IMR-90 (cell line): ENCODE results near the gene BOLA1. TPM values are rescaled to one million over a fixed set of nuclear protein-coding genes. Genes with fewer than 3 reads are reported as not detected.

Source experiments
- ATAC-seq: fragments of 200-7000 bp; cut with Tn5 transposase; 2 replicates; pipeline ENCODE4 v1.9.1; 2020; ENCODE audit warnings: low read depth, mild to moderate bottlenecking, moderate library complexity
- BruUV-seq: library from RNA; stranded (reverse); fragments of 400-500 nt; replicated peaks from 2 replicates; lab custom pipeline; 2021; lab: Mats Ljungman, UMichigan
- CTCF ChIA-PET: fragments of 300-600 bp; formaldehyde crosslinking; extraction: SDS; loops from one replicate; lab custom pipeline; 2021; ENCODE audit warnings: antibody characterized with exemption; lab: Yijun Ruan, JAX
- POLR2A ChIA-PET: fragments of 300-600 bp; sonication (Branson Sonifier 250); formaldehyde crosslinking; loops from one replicate; lab custom pipeline; 2022; ENCODE audit warnings: antibody characterized with exemption; ENCODE audit not compliant: unreplicated experiment; lab: Charles Lee
- DNase-seq: peaks from one replicate; pipeline ENCODE4 v3.0.0; 2013
- H2AFZ ChIP-seq: replicated peaks from 2 replicates; pipeline ENCODE3; 2013; ENCODE audit warnings: low read length, mild to moderate bottlenecking; ENCODE audit not compliant: poor library complexity
- H2AK5ac ChIP-seq: 2 replicates; pipeline ENCODE4 v1.6.1; 2013; ENCODE audit warnings: low read depth, low read length, inconsistent platforms
- H2AK9ac ChIP-seq: replicated peaks from 2 replicates; pipeline ENCODE3; 2013; ENCODE audit warnings: mild to moderate bottlenecking, low read depth, low read length, moderate library complexity; ENCODE audit not compliant: poor library complexity
- H2BK120ac ChIP-seq: 2 replicates; pipeline ENCODE4 v1.6.1; 2013; ENCODE audit warnings: low read depth, low read length, inconsistent platforms
- H2BK15ac ChIP-seq: 3 replicates; pipeline ENCODE4 v1.6.1; 2013; ENCODE audit warnings: low read depth, low read length, inconsistent platforms
- H2BK20ac ChIP-seq: 2 replicates; pipeline ENCODE4 v1.6.1; 2013; ENCODE audit warnings: low read depth, mild to moderate bottlenecking, inconsistent platforms, low read length, moderate library complexity
- H2BK5ac ChIP-seq: 2 replicates; pipeline ENCODE4 v1.6.1; 2013; ENCODE audit warnings: mild to moderate bottlenecking, low read depth, low read length, inconsistent platforms; ENCODE audit not compliant: poor library complexity, severe bottlenecking
- H3K14ac ChIP-seq: replicated peaks from 2 replicates; pipeline ENCODE4 v1.6.1; 2013; ENCODE audit warnings: low read depth, low read length, inconsistent platforms
- H3K18ac ChIP-seq: 2 replicates; pipeline ENCODE4 v1.6.1; 2013; ENCODE audit warnings: low read depth, low read length, control low read depth
- H3K23ac ChIP-seq: 2 replicates; pipeline ENCODE4 v1.6.1; 2013; ENCODE audit warnings: low read depth, low read length, inconsistent platforms
- H3K27ac ChIP-seq: 2 replicates; pipeline ENCODE4 v1.5.1; 2013; ENCODE audit warnings: mild to moderate bottlenecking, control low read depth, low read length; ENCODE audit not compliant: insufficient read depth
- H3K27me3 ChIP-seq: 2 replicates; pipeline ENCODE4 v1.6.1; 2013; ENCODE audit warnings: low read length; ENCODE audit not compliant: control insufficient read depth, insufficient read depth
- H3K36me3 ChIP-seq: 2 replicates; pipeline ENCODE4 v1.6.1; 2013; ENCODE audit warnings: low read length, mixed read lengths; ENCODE audit not compliant: control insufficient read depth, insufficient read depth
- H3K4ac ChIP-seq: 2 replicates; pipeline ENCODE4 v1.6.1; 2013; ENCODE audit warnings: low read depth, low read length, inconsistent platforms
- H3K4me1 ChIP-seq: 2 replicates; pipeline ENCODE4 v1.6.1; 2013; ENCODE audit warnings: low read length, mixed read lengths; ENCODE audit not compliant: control insufficient read depth, insufficient read depth
- H3K4me2 ChIP-seq: 2 replicates; pipeline ENCODE4 v1.6.1; 2013; ENCODE audit warnings: low read depth, mild to moderate bottlenecking, control low read depth, low read length, moderate library complexity
- H3K4me3 ChIP-seq: 2 replicates; pipeline ENCODE4 v1.5.1; 2013; ENCODE audit warnings: low read depth, mild to moderate bottlenecking, control low read depth, low read length, moderate library complexity; ENCODE audit not compliant: insufficient read depth
- H3K56ac ChIP-seq: 2 replicates; pipeline ENCODE4 v1.6.1; 2013; ENCODE audit warnings: low read length, inconsistent platforms; ENCODE audit not compliant: insufficient read depth; ENCODE audit errors: extremely low read depth
- H3K79me1 ChIP-seq, 2 experiments: 2 replicates each; pipeline ENCODE4 v1.6.1; 2013; ENCODE audit warnings: low read length in 2 of 2, inconsistent platforms in 1 of 2, low read depth in 1 of 2
- H3K9ac ChIP-seq: 2 replicates; pipeline ENCODE4 v1.6.1; 2013; ENCODE audit warnings: low read depth, low read length, control low read depth
- H3K9me1 ChIP-seq: 2 replicates; pipeline ENCODE4 v1.6.1; 2013; ENCODE audit warnings: low read length, inconsistent platforms; ENCODE audit not compliant: insufficient read depth
- H3K9me3 ChIP-seq: 2 replicates; pipeline ENCODE4 v1.6.1; 2013; ENCODE audit warnings: low read length; ENCODE audit not compliant: control insufficient read depth, insufficient read depth
- H4K20me1 ChIP-seq: 2 replicates; pipeline ENCODE4 v1.6.1; 2013; ENCODE audit warnings: low read length, inconsistent platforms; ENCODE audit not compliant: insufficient read depth
- H4K5ac ChIP-seq: 2 replicates; pipeline ENCODE4 v1.6.1; 2013; ENCODE audit warnings: mild to moderate bottlenecking, low read depth, low read length, control low read depth
- H4K8ac ChIP-seq, 2 experiments: 2 replicates each; pipeline ENCODE4 v1.6.1; 2013; ENCODE audit warnings: low read depth in 2 of 2, low read length in 2 of 2, control low read depth in 1 of 2, inconsistent platforms in 1 of 2
- H4K91ac ChIP-seq: 2 replicates; pipeline ENCODE4 v1.6.1; 2013; ENCODE audit warnings: low read depth, low read length, inconsistent platforms; ENCODE audit not compliant: insufficient read depth
- BHLHE40 ChIP-seq: fragments of 150-350 bp; IDR thresholded peaks from 2 replicates; pipeline ENCODE4 v1.6.1; 2016; ENCODE audit warnings: mild to moderate bottlenecking, low read depth, low read length
- FOS ChIP-seq: fragments of 150-350 bp; IDR thresholded peaks from 2 replicates; pipeline ENCODE4 v1.6.1; 2016; ENCODE audit warnings: low read depth, low read length
- MAZ ChIP-seq: IDR thresholded peaks from 2 replicates; pipeline ENCODE4 v1.6.1; 2012; ENCODE audit warnings: low read depth, mild to moderate bottlenecking, low read length, improper control_type of control experiment, moderate library complexity, borderline replicate concordance
- POLR2A ChIP-seq: IDR thresholded peaks from 2 replicates; pipeline ENCODE4 v1.6.1; 2012; ENCODE audit warnings: mild to moderate bottlenecking, low read depth, low read length
- RCOR1 ChIP-seq: IDR thresholded peaks from 2 replicates; pipeline ENCODE4 v1.6.1; 2012; ENCODE audit warnings: mild to moderate bottlenecking, low read length, improper control_type of control experiment; ENCODE audit not compliant: insufficient replicate concordance
- RFX5 ChIP-seq: IDR thresholded peaks from 2 replicates; pipeline ENCODE4 v1.8.0; 2012; ENCODE audit warnings: low read depth, mild to moderate bottlenecking, low read length, moderate library complexity
- whole genome bisulfite sequencing, 2 experiments: methylation state at CpG; one replicate each; pipeline versions ENCODE4 v1.1.5 to v1.1.7; 2013; ENCODE audit warnings: missing lambda C conversion rate in 2 of 2; ENCODE audit not compliant: insufficient read length in 1 of 2; ENCODE audit errors: extremely low coverage in 2 of 2; 5-methylcytosine and 5-hydroxymethylcytosine counted together
- dilution Hi-C: fragments of 300-500 bp; cut with HindIII; formaldehyde crosslinking; loops from one replicate; pipeline ENCODE4 v1.14.3; 2018; ENCODE audit warnings: low sequenced_read_pairs; ENCODE audit not compliant: unreplicated experiment
- in situ Hi-C: fragments of 300-500 bp; cut with MboI; formaldehyde crosslinking; loops from 3 replicates; pipeline ENCODE4 v1.14.3; 2019; ENCODE audit warnings: low sequenced_read_pairs, inconsistent platforms, mixed read lengths
- intact Hi-C: fragments of 100-400 bp; cut with micrococcal nuclease; formaldehyde crosslinking; loops from 2 replicates; pipeline ENCODE4 v1.10.0; 2022
- polyA plus RNA-seq, 3 experiments: library from polyadenylated mRNA; depleted of rRNA; stranded (reverse); fragments of >200 nt; gene quantifications; 2 replicates each; pipeline ENCODE4 v1.2.3, GENCODE V29; 2012; ENCODE audit warnings: low replicate concordance in 1 of 3
- total RNA-seq: library from RNA; depleted of rRNA; stranded (reverse); fragments of >200 nt; gene quantifications from 2 replicates; pipeline ENCODE4 v1.2.3, GENCODE V29; 2012

BOLA1 gene
- total and polyA plus RNA-seq, 2 of the 4 experiments (the other 2 are of a cell fraction): 3.4 to 12.6 TPM

- DNase-seq (no peak), ATAC-seq (no peak)
- H3K18ac ChIP-seq: no peak overlapping the region
- WGBS, 2 experiments: no CpG with 5 or more reads among the region's 1 CpG
- no peak overlapping the region for H2BK20ac ChIP-seq
- TF ChIP-seq BHLHE40 (no peak), FOS (no peak), POLR2A (no peak), RCOR1 (no peak), RFX5 (no peak), MAZ (no peak)
- H4K20me1 ChIP-seq: no peaks in the 10 kb centered on the region
- no TSS peak for BruUV-seq
- H3K4me1 ChIP-seq: peaks cover 12% of the 10 kb centered on the region
- H3K9me3 ChIP-seq: no peaks in the 10 kb centered on the region
- no peaks in the 10 kb centered on the region for H3K27me3 ChIP-seq
- ChIA-PET POLR2A (no interaction called here), CTCF (interaction anchor here (0.6 kb wide), 1 partner anchor 136 kb away, joined by 4 read pairs; no protein-coding TSS in a partner anchor)
- H2AK5ac ChIP-seq: no peak overlapping the region
- no peak overlapping the region for H3K23ac ChIP-seq
- intact Hi-C loops: no loop called here
- H3K79me1 ChIP-seq: peaks cover 5 to 30% of the 10 kb centered on the region in 2 experiments; a peak in 3 of 4 replicates
- no peak overlapping the region for H4K8ac ChIP-seq
- H2AK9ac ChIP-seq: no peak overlapping the region
- no peak overlapping the region for H2BK15ac ChIP-seq
- no peak overlapping the region for H4K91ac ChIP-seq
- no peak overlapping the region for H3K14ac ChIP-seq
- no peak overlapping the region for H3K56ac ChIP-seq
- H3K9ac ChIP-seq: no peak overlapping the region
- H2BK120ac ChIP-seq: no peak overlapping the region
- H3K27ac ChIP-seq: no peak overlapping the region
- in situ Hi-C loops: no loop called here
- H3K4me3 ChIP-seq: no peak overlapping the region
- H3K4me2 ChIP-seq: no peak overlapping the region
- no peak overlapping the region for H2BK5ac ChIP-seq
- dilution Hi-C loops: no loop called here
- no peak overlapping the region for H2AFZ ChIP-seq
- H3K4ac ChIP-seq: no peak overlapping the region
- H3K36me3 ChIP-seq: peaks cover 28% of the 10 kb centered on the region
- peaks cover 22% of the 10 kb centered on the region for H3K9me1 ChIP-seq
- no peak overlapping the region for H4K5ac ChIP-seq
Observed at GRCh38 chr1:149914545-149914944, 15.2 kb downstream of the BOLA1 start.
